Measurements from ENCODE around the gene SMCO4.
"Not testable (repeated sequence)": the region's sequence is repeated elsewhere in the genome, so short reads cannot be mapped to it uniquely, and the experiment has no call there.

The SMCO4 gene

DNA sequence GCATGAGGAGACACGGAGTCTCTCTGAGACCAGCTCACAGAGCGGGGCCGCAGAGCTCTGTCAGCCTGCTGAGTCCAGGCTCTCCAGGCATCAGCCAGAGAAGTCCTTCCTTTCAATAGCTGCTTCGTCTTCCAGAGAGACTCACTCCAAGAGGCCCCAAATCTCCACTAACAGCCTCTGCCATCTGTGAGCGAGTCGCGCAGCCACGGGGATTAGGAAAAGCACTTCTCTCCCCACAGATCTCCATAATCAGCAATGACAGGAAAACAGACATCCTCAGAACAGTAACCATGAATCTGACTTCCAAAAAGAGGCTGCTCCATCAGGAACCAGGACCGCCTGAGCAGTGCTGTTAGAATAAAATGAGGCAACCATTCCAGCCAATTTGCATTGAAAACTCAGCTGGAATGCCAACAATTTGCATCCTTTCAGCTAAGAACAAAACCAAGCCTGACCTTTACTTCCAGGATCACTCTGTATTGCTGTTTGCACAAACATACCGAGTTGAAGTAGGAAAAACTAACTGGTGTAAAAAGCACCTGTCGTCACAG is 65.4 kb downstream of the SMCO4 start:
- Histone ChIP-seq H3K9ac (ENCODE audit: low read length) (peak overlapping the region; percentile 34), H3K27me3 (ENCODE audit: control insufficient read depth, insufficient read depth, low read length) (no peaks in the 10 kb centered on the region), H3K4me3 (ENCODE audit: low read depth, low read length) (peak overlapping the region; percentile 38), H3K9me3 (ENCODE audit: control insufficient read depth, insufficient read depth, low read depth, low read length) (peaks cover 8% of the 10 kb centered on the region; the same call in 1 of the 2 replicates), H3K4me1 (ENCODE audit: control insufficient read depth, insufficient read depth, low read length) (peaks cover 30% of the 10 kb centered on the region), H3K27ac (ENCODE audit: low read depth, low read length) (peak overlapping the region; percentile 46; the same call in 1 of the 2 replicates), H3K36me3 (ENCODE audit: control insufficient read depth, insufficient read depth, low read length) (no peaks in the 10 kb centered on the region; the same call in 1 of the 2 replicates)

DNA sequence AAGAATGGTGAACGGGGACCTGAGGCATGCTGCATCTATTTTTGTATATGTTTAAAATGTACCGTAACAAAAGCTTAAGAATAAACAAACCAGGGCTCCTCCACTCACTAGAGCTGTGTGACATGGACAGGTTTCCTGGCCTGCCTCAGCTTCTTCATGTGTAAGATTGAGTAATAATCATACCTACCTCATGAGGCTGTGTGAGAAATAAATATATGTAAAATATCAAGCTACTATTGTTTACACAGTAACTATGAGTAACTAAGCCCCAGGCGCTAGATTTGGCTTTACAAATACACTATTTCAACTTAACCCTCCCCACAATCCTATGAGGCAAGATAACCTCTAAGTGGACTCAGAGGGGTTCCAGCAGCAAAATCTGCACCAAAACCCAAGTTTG is 66.4 kb downstream of the SMCO4 start:
- Histone ChIP-seq H3K4me1 (ENCODE audit: control insufficient read depth, insufficient read depth, low read length) (peaks cover 30% of the 10 kb centered on the region), H3K4me3 (ENCODE audit: low read depth, low read length) (no peak overlapping the region), H3K27me3 (ENCODE audit: control insufficient read depth, insufficient read depth, low read length) (no peaks in the 10 kb centered on the region), H3K27ac (ENCODE audit: low read depth, low read length) (peak overlapping the region; percentile 46; the same call in 1 of the 2 replicates), H3K9me3 (ENCODE audit: control insufficient read depth, insufficient read depth, low read depth, low read length) (peaks cover 8% of the 10 kb centered on the region; the same call in 1 of the 2 replicates), H3K36me3 (ENCODE audit: control insufficient read depth, insufficient read depth, low read length) (no peaks in the 10 kb centered on the region; the same call in 1 of the 2 replicates), H3K9ac (ENCODE audit: low read length) (no peak overlapping the region)

DNA sequence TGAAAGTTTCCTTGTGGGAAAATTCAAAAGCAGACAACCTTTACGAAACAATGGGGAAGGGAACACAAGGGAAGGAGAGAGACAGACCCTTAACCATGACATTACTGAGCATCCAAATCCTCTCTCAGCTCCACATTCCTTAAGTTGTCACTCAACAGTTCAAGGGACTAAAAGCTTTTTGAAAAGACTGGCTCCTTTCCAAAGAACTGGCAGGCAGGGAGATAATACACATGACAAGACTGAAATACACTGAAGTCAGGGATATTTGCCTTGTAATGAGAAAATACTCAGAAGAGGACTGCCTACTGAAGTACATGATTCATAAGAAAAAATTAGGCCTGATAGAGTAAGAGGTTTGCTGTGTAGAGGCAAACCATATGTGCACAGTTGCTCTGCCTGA is 69.1 kb downstream of the SMCO4 start:
- Histone ChIP-seq H3K27me3 (ENCODE audit: control insufficient read depth, insufficient read depth, low read length) (no peaks in the 10 kb centered on the region), H3K36me3 (ENCODE audit: control insufficient read depth, insufficient read depth, low read length) (no peaks in the 10 kb centered on the region; the same call in 1 of the 2 replicates), H3K9ac (ENCODE audit: low read length) (no peak overlapping the region), H3K27ac (ENCODE audit: low read depth, low read length) (no peak overlapping the region), H3K4me3 (ENCODE audit: low read depth, low read length) (no peak overlapping the region), H3K4me1 (ENCODE audit: control insufficient read depth, insufficient read depth, low read length) (peaks cover 24% of the 10 kb centered on the region), H3K9me3 (ENCODE audit: control insufficient read depth, insufficient read depth, low read depth, low read length) (peaks cover 8% of the 10 kb centered on the region; the same call in 1 of the 2 replicates)

DNA sequence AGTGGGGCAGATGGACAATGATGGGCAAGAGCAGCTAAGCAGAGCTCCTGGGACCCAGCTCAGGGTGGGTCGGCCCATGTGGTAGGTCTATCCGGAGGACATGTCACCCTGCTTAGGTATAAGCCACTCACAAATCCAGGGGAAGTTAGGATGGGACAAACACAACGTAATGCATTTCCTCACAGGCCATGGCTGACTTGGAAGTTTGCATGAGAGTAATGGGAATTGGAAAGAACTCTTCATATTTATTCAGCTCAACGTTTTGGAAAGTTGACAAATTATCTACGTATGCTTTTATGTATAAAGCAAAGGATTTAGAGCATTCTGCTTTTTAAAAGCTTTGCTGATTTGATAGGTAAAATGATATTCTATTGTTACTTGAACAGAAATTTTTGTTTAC is 74.9 kb downstream of the SMCO4 start:
- H3K27me3 ChIP-seq (ENCODE audit: control insufficient read depth, insufficient read depth, low read length), result no peaks in the 10 kb centered on the region
- H3K4me3 ChIP-seq (ENCODE audit: low read depth, low read length), result no peak overlapping the region
- no peaks in the 10 kb centered on the region for H3K36me3 ChIP-seq (ENCODE audit: control insufficient read depth, insufficient read depth, low read length)
- no peaks in the 10 kb centered on the region for H3K9me3 ChIP-seq (ENCODE audit: control insufficient read depth, insufficient read depth, low read depth, low read length)
- H3K27ac ChIP-seq (ENCODE audit: low read depth, low read length), result no peak overlapping the region
- no peaks in the 10 kb centered on the region for H3K4me1 ChIP-seq (ENCODE audit: control insufficient read depth, insufficient read depth, low read length)
- no peak overlapping the region for H3K9ac ChIP-seq (ENCODE audit: low read length)

DNA sequence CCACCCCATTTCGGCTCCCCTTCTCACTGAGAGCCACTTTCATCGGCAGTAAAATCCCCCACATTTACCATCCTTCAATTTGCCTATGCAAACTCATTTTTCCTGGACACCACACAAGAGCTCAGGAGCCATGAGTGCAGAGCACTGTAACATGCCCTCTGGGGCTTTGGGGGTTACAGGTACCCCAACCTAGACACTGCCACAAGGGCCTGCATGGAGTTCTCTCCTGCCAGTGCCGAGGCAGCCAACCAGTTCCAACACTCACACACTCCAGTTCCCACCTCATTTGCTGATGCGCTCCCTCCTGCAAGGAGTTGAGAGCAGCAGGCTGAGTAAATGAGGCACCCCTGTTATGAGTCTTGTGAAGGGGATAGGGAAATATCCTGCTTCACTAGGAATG is 76.1 kb downstream of the SMCO4 start:
- Histone ChIP-seq H3K9ac (ENCODE audit: low read length) (no peak overlapping the region), H3K4me1 (ENCODE audit: control insufficient read depth, insufficient read depth, low read length) (no peaks in the 10 kb centered on the region), H3K27ac (ENCODE audit: low read depth, low read length) (no peak overlapping the region), H3K36me3 (ENCODE audit: control insufficient read depth, insufficient read depth, low read length) (no peaks in the 10 kb centered on the region), H3K27me3 (ENCODE audit: control insufficient read depth, insufficient read depth, low read length) (no peaks in the 10 kb centered on the region), H3K4me3 (ENCODE audit: low read depth, low read length) (no peak overlapping the region), H3K9me3 (ENCODE audit: control insufficient read depth, insufficient read depth, low read depth, low read length) (no peaks in the 10 kb centered on the region)

DNA sequence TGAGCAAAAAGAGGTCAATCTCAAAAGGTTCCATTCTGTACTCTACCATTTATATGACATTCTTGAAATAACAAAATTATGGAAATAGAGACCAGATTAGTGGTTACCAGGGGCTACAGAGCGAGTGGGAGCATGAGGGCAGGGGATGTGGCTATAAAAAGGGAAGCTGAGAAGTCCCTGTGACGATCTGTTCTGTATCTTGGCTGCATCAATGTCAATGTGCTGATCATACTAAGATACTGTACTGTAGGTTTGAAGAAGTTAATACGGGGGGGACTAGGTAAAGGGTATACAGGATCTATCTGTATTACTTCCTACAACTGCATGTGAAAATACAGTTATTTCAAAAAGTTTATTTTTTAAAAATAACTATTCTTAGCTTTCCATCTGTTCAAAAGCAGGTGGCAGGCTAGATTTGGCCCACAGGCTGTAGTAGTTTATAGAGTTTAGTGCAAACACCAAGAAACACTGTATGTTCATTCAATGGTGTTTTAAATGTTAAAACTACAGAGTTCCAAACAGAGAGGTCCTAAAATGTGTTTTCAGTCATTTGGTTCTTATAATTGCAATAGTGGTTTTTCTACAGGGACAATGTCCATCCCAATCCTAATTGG is 78.2 kb downstream of the SMCO4 start:
- Histone ChIP-seq H3K27ac (ENCODE audit: low read depth, low read length) (no peak overlapping the region), H3K27me3 (ENCODE audit: control insufficient read depth, insufficient read depth, low read length) (no peaks in the 10 kb centered on the region), H3K4me3 (ENCODE audit: low read depth, low read length) (no peak overlapping the region), H3K9me3 (ENCODE audit: control insufficient read depth, insufficient read depth, low read depth, low read length) (no peaks in the 10 kb centered on the region), H3K36me3 (ENCODE audit: control insufficient read depth, insufficient read depth, low read length) (no peaks in the 10 kb centered on the region), H3K9ac (ENCODE audit: low read length) (no peak overlapping the region), H3K4me1 (ENCODE audit: control insufficient read depth, insufficient read depth, low read length) (no peaks in the 10 kb centered on the region)

DNA sequence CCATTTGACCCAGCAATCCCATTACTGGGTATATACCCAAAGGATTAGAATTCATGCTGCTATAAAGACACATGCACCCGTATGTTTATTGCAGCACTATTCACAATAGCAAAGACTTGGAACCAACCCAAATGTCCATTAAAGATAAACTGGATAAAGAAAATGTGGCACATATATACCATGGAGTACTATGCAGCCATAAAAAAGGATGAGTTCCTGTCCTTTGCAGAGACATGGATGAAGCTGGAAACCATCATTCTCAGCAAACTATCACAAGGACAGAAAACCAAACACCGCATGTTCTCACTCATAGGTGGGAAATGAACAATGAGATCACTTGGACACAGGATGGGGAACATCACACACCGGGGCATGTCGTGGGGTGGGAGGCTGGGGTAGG is 79.5 kb downstream of the SMCO4 start:
- H3K36me3 ChIP-seq (ENCODE audit: control insufficient read depth, insufficient read depth, low read length); H3K27ac ChIP-seq (ENCODE audit: low read depth, low read length); H3K4me1 ChIP-seq (ENCODE audit: control insufficient read depth, insufficient read depth, low read length); H3K9me3 ChIP-seq (ENCODE audit: control insufficient read depth, insufficient read depth, low read depth, low read length); H3K27me3 ChIP-seq (ENCODE audit: control insufficient read depth, insufficient read depth, low read length); H3K9ac ChIP-seq (ENCODE audit: low read length); H3K4me3 ChIP-seq (ENCODE audit: low read depth, low read length): not testable (repeated sequence)

DNA sequence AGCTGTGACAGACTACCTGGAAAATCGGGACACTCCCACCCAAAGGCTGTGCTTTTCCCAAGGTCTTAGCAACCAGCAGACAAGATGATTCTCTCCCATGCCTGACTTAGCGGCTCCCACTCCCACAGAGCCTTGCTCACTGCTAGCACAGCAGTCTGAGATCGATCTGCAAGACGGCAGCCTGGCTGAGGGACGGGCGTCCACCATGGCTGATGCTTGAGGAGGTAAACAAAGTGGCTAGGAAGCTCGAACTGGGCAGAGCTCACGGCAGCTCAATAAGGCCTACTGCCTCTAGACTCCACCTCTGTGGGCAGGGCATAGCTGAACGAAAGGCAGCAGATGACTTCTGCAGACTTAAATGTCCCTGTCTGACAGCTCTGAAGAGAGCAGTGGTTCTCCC is 84.9 kb downstream of the SMCO4 start:
- no peak overlapping the region for H3K4me3 ChIP-seq (ENCODE audit: low read depth, low read length)
- H3K27ac ChIP-seq (ENCODE audit: low read depth, low read length), result no peak overlapping the region
- no peaks in the 10 kb centered on the region for H3K4me1 ChIP-seq (ENCODE audit: control insufficient read depth, insufficient read depth, low read length)
- H3K36me3 ChIP-seq (ENCODE audit: control insufficient read depth, insufficient read depth, low read length), result no peaks in the 10 kb centered on the region
- no peaks in the 10 kb centered on the region for H3K27me3 ChIP-seq (ENCODE audit: control insufficient read depth, insufficient read depth, low read length)
- no peaks in the 10 kb centered on the region for H3K9me3 ChIP-seq (ENCODE audit: control insufficient read depth, insufficient read depth, low read depth, low read length)
- no peak overlapping the region for H3K9ac ChIP-seq (ENCODE audit: low read length)

DNA sequence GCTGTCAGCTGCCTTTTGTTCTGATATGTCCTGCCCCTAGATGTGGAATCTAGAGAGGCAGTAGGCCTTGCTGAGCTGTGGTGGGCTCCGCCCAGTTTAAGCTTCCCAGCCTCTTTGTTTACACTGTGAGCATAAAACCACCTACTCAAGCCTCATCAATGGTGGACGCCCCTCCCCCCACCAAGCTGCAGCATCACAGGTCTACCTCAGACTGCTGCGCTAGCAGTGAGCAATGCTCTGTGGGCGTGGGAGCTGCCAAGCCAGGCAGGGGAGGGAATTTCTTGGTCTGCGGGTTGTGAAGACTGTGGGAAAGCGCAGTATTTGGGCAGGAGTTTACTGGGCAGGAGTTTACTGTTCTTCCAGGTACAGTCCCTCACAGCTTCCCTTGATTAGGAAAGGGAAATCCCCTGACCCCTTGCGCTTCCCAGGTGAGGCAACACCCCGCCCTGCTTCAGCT is 98.5 kb downstream of the SMCO4 start:
- Histone ChIP-seq H3K9me3 (ENCODE audit: control insufficient read depth, insufficient read depth, low read depth, low read length) (no peaks in the 10 kb centered on the region), H3K36me3 (ENCODE audit: control insufficient read depth, insufficient read depth, low read length) (no peaks in the 10 kb centered on the region), H3K27ac (ENCODE audit: low read depth, low read length) (no peak overlapping the region), H3K4me3 (ENCODE audit: low read depth, low read length) (peak overlapping the region; percentile 33), H3K9ac (ENCODE audit: low read length) (peak overlapping the region; percentile 25), H3K27me3 (ENCODE audit: control insufficient read depth, insufficient read depth, low read length) (no peaks in the 10 kb centered on the region), H3K4me1 (ENCODE audit: control insufficient read depth, insufficient read depth, low read length) (peaks cover 11% of the 10 kb centered on the region)

DNA sequence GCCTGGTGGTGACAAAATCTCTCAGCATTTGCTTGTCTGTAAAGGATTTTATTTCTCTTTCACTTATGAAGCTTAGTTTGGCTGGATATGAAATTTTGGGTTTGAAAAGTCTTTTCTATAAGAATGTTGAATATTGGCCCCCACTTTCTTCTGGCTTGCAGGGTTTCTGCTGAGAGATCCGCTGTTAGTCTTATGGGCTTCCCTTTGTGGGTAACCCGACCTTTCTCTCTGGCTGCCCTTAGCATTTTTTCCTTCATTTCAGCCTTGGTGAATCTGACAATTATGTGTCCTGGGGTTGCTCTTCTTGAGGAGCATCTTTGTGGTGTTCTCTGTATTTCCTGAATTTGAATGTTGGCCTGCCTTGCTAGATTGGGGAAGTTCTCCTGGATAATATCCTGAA is 100.0 kb downstream of the SMCO4 start:
- H3K9ac ChIP-seq (ENCODE audit: low read length); H3K27ac ChIP-seq (ENCODE audit: low read depth, low read length); H3K4me3 ChIP-seq (ENCODE audit: low read depth, low read length); H3K9me3 ChIP-seq (ENCODE audit: control insufficient read depth, insufficient read depth, low read depth, low read length); H3K36me3 ChIP-seq (ENCODE audit: control insufficient read depth, insufficient read depth, low read length); H3K27me3 ChIP-seq (ENCODE audit: control insufficient read depth, insufficient read depth, low read length): not testable (repeated sequence)
- peaks cover 11% of the 10 kb centered on the region for H3K4me1 ChIP-seq (ENCODE audit: control insufficient read depth, insufficient read depth, low read length)

DNA sequence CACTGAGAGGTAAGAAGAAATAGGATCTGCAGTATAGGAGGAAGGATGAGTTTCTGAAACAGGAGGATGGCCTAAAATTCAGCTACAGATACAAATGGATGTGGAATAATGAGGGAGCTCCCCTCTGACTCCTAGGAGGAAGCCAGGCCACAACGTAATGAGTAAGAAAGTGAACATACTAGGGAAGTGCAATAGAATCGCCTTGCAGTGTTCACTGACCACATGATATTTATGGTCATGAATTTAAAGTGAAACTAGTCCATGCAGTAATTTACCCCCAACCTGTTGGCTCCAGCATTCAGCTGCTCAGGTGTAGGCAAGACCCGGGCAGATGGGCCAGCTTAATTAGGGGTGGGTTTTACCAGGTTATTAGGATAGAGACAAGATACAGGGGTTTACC is 110.9 kb downstream of the SMCO4 start:
- no peaks in the 10 kb centered on the region for H3K36me3 ChIP-seq (ENCODE audit: control insufficient read depth, insufficient read depth, low read length)
- H3K4me1 ChIP-seq (ENCODE audit: control insufficient read depth, insufficient read depth, low read length), result no peaks in the 10 kb centered on the region
- H3K4me3 ChIP-seq (ENCODE audit: low read depth, low read length), result no peak overlapping the region
- no peak overlapping the region for H3K27ac ChIP-seq (ENCODE audit: low read depth, low read length)
- no peaks in the 10 kb centered on the region for H3K27me3 ChIP-seq (ENCODE audit: control insufficient read depth, insufficient read depth, low read length)
- H3K9ac ChIP-seq (ENCODE audit: low read length), result no peak overlapping the region
- H3K9me3 ChIP-seq (ENCODE audit: control insufficient read depth, insufficient read depth, low read depth, low read length), result no peaks in the 10 kb centered on the region

All from HUES6 (cell line).